H1 (cell line): ENCODE measurements around the gene ALDH1A2. TPM values are rescaled to one million over a fixed set of nuclear protein-coding genes. Genes with fewer than 3 reads are reported as not detected.

ENCODE experiments used
- CTCF ChIA-PET: fragments of 300-600 bp; sonication (Branson Sonifier 250); formaldehyde crosslinking; loops from one replicate; lab custom pipeline; 2021; ENCODE audit not compliant: partially characterized antibody; lab: Charles Lee
- POLR2A ChIA-PET: fragments of 300-600 bp; sonication (Branson Sonifier 250); formaldehyde crosslinking; loops from one replicate; lab custom pipeline; 2021; ENCODE audit warnings: inconsistent platforms; ENCODE audit not compliant: partially characterized antibody; lab: Charles Lee
- DNase-seq, 2 experiments: peaks; one replicate each; pipeline versions ENCODE4 v3.0.0 to v3.0.0-alpha.2; 2010 to 2022; ENCODE audit warnings: low spot score in 2 of 2, low read depth in 1 of 2, mixed read lengths in 1 of 2
- FAIRE-seq: peaks from 2 replicates; lab custom pipeline; 2011; peaks lifted over from hg19 to GRCh38; lab: Jason Lieb, UNC
- H2AFZ ChIP-seq: 2 replicates; pipeline ENCODE4 v1.8.1; 2012; ENCODE audit warnings: low read length, inconsistent platforms
- H2AK5ac ChIP-seq: 2 replicates; pipeline ENCODE4 v1.6.1; 2013; ENCODE audit warnings: low read depth, low read length
- H2BK120ac ChIP-seq: replicated peaks from 2 replicates; pipeline ENCODE3; 2013; ENCODE audit warnings: low read depth, low read length, inconsistent platforms
- H2BK12ac ChIP-seq: 2 replicates; pipeline ENCODE4 v1.6.1; 2013; ENCODE audit warnings: low read depth, low read length
- H2BK15ac ChIP-seq: 2 replicates; pipeline ENCODE4 v1.6.1; 2013; ENCODE audit warnings: low read length
- H2BK20ac ChIP-seq: 2 replicates; pipeline ENCODE4 v1.6.1; 2013; ENCODE audit warnings: low read length
- H2BK5ac ChIP-seq: 2 replicates; pipeline ENCODE4 v1.6.1; 2013; ENCODE audit warnings: low read depth, low read length
- H3K14ac ChIP-seq: 2 replicates; pipeline ENCODE4 v1.6.1; 2013; ENCODE audit warnings: inconsistent platforms; ENCODE audit not compliant: insufficient read length
- H3K18ac ChIP-seq: 2 replicates; pipeline ENCODE4 v1.6.1; 2013; ENCODE audit warnings: low read length; ENCODE audit errors: extremely low read depth
- H3K23ac ChIP-seq: 2 replicates; pipeline ENCODE4 v1.6.1; 2013; ENCODE audit warnings: inconsistent platforms; ENCODE audit not compliant: insufficient read length
- H3K23me2 ChIP-seq: 2 replicates; pipeline ENCODE4 v1.6.1; 2013; ENCODE audit warnings: low read depth, low read length
- H3K27ac ChIP-seq: 2 replicates; pipeline ENCODE4 v1.6.1; 2011; ENCODE audit warnings: low read depth, low read length, inconsistent platforms
- H3K27me3 ChIP-seq, 4 experiments: replicated peaks in 1 of 4; 1 replicate in 1 of 4; 2 replicates in 3 of 4; pipeline versions ENCODE4 v1.6.1 to v1.8.1; 2011 to 2013; ENCODE audit warnings: low read length in 3 of 4, mild to moderate bottlenecking in 3 of 4, inconsistent platforms in 2 of 4, mixed read lengths in 2 of 4, moderate library complexity in 1 of 4; ENCODE audit not compliant: control insufficient read depth in 3 of 4, insufficient read depth in 3 of 4; ENCODE audit errors: extremely low read depth in 1 of 4
- H3K36me3 ChIP-seq, 4 experiments: 2 replicates each; pipeline versions ENCODE4 v1.6.1 to v1.8.1; 2011 to 2013; ENCODE audit warnings: mild to moderate bottlenecking in 4 of 4, low read length in 3 of 4, moderate library complexity in 2 of 4, control low read depth in 1 of 4, inconsistent platforms in 1 of 4; ENCODE audit not compliant: insufficient read depth in 4 of 4, control insufficient read depth in 2 of 4
- H3K4ac ChIP-seq: replicated peaks from 2 replicates; pipeline ENCODE3; 2013; ENCODE audit warnings: low read length, low read depth, mixed read lengths, inconsistent platforms; ENCODE audit not compliant: insufficient read length
- H3K4me1 ChIP-seq, 4 experiments: replicated peaks in 1 of 4; 1 replicate in 1 of 4; 2 replicates in 3 of 4; pipeline versions ENCODE4 v1.6.1 to v1.8.1; 2011 to 2013; ENCODE audit warnings: low read length in 3 of 4, inconsistent platforms in 2 of 4, mixed read lengths in 1 of 4; ENCODE audit not compliant: insufficient read depth in 4 of 4, control insufficient read depth in 3 of 4
- H3K4me2 ChIP-seq, 2 experiments: 2 replicates each; pipeline versions ENCODE4 v1.6.1 to v1.8.1; 2011 to 2013; ENCODE audit warnings: low read depth in 2 of 2, low read length in 2 of 2, control low read depth in 1 of 2, inconsistent platforms in 1 of 2, mild to moderate bottlenecking in 1 of 2; ENCODE audit not compliant: insufficient read depth in 1 of 2
- H3K4me3 ChIP-seq, 4 experiments: fragments of 200-600, 300-600 bp in 1 of 4; sonication (generic), shearing (Covaris generic), sonication (Bioruptor Twin) in 1 of 4; 2 replicates each; pipeline versions ENCODE4 v1.5.1 to v1.8.1; 2011 to 2016; ENCODE audit warnings: low read length in 4 of 4, low read depth in 3 of 4, control low read depth in 2 of 4, inconsistent platforms in 2 of 4, mild to moderate bottlenecking in 2 of 4, mixed read lengths in 1 of 4, moderate library complexity in 1 of 4; ENCODE audit not compliant: insufficient read depth in 2 of 4; ENCODE audit errors: extremely low read depth in 1 of 4
- H3K56ac ChIP-seq: replicated peaks from 2 replicates; pipeline ENCODE3; 2013; ENCODE audit warnings: low read depth, mild to moderate bottlenecking, mixed read lengths, low read length, inconsistent platforms; ENCODE audit not compliant: insufficient read length
- H3K79me1 ChIP-seq: 2 replicates; pipeline ENCODE4 v1.6.1; 2013; ENCODE audit warnings: low read depth, low read length, control low read depth
- H3K79me2 ChIP-seq, 2 experiments: 2 replicates each; pipeline versions ENCODE4 v1.6.1 to v1.8.1; 2012 to 2013; ENCODE audit warnings: low read length in 2 of 2, mild to moderate bottlenecking in 2 of 2, inconsistent platforms in 1 of 2; ENCODE audit not compliant: insufficient read depth in 2 of 2, control insufficient read depth in 1 of 2
- H3K9ac ChIP-seq, 4 experiments: replicated peaks in 1 of 4; 1 replicate in 1 of 4; 2 replicates in 3 of 4; pipeline versions ENCODE4 v1.6.1 to v1.8.1; 2011 to 2013; ENCODE audit warnings: low read depth in 3 of 4, low read length in 3 of 4, control low read depth in 2 of 4, mild to moderate bottlenecking in 2 of 4, moderate library complexity in 2 of 4, inconsistent platforms in 1 of 4; ENCODE audit errors: extremely low read depth in 1 of 4
- H3K9me3 ChIP-seq, 2 experiments: 2 replicates each; pipeline versions ENCODE4 v1.6.1 to v1.8.1; 2012 to 2013; ENCODE audit warnings: mild to moderate bottlenecking in 2 of 2, moderate library complexity in 2 of 2, control low read depth in 1 of 2, inconsistent platforms in 1 of 2, low read depth in 1 of 2, low read length in 1 of 2, mixed read lengths in 1 of 2; ENCODE audit not compliant: insufficient read depth in 2 of 2
- H4K20me1 ChIP-seq, 2 experiments: replicated peaks in 1 of 2; 2 replicates each; pipeline versions ENCODE3 to v1.8.1; 2011 to 2013; ENCODE audit warnings: inconsistent platforms in 2 of 2, low read length in 2 of 2, mild to moderate bottlenecking in 1 of 2; ENCODE audit not compliant: insufficient read depth in 2 of 2, control insufficient read depth in 1 of 2
- H4K5ac ChIP-seq: 2 replicates; pipeline ENCODE4 v1.6.1; 2013; ENCODE audit warnings: low read length, low read depth, mixed read lengths, inconsistent platforms; ENCODE audit not compliant: insufficient read length
- H4K8ac ChIP-seq: 2 replicates; pipeline ENCODE4 v1.8.0; 2013; ENCODE audit warnings: mild to moderate bottlenecking, moderate library complexity, low read length, inconsistent platforms; ENCODE audit not compliant: insufficient read depth; ENCODE audit errors: extremely low read depth
- H4K91ac ChIP-seq: replicated peaks from 2 replicates; pipeline ENCODE3; 2013; ENCODE audit warnings: low read length, mixed read lengths, inconsistent platforms; ENCODE audit not compliant: insufficient read length
- ASH2L ChIP-seq: fragments of 200-600, 300-600 bp; sonication (generic); IDR thresholded peaks from one replicate; pipeline ENCODE4 v1.7.1; 2017; ENCODE audit warnings: low read length
- EZH2 ChIP-seq: fragments of 200-600 bp; sonication (generic); IDR thresholded peaks from 2 replicates; pipeline ENCODE4 v1.7.1; 2012; ENCODE audit warnings: low read depth, mild to moderate bottlenecking, moderate library complexity, low read length, inconsistent platforms; ENCODE audit not compliant: severe bottlenecking
- NRF1 ChIP-seq: IDR thresholded peaks from 2 replicates; pipeline ENCODE4 v1.6.1; 2011; ENCODE audit warnings: mild to moderate bottlenecking, low read depth, low read length, improper control_type of control experiment
- POU5F1 ChIP-seq: IDR thresholded peaks from 2 replicates; pipeline ENCODE4 v1.6.1; 2011; ENCODE audit warnings: low read depth, mild to moderate bottlenecking, low read length, moderate library complexity
- RNF2 ChIP-seq: fragments of 200-900, 300-1000 bp; sonication (generic); IDR thresholded peaks from 2 replicates; pipeline ENCODE4 v1.7.1; 2016; ENCODE audit warnings: borderline replicate concordance, low read depth, mild to moderate bottlenecking, antibody characterized with exemption, low read length; ENCODE audit not compliant: poor library complexity, severe bottlenecking; ENCODE audit errors: missing control alignments
- SP4 ChIP-seq: IDR thresholded peaks from 2 replicates; pipeline ENCODE4 v1.6.1; 2012; ENCODE audit warnings: low read length, inconsistent platforms
- SUZ12 ChIP-seq: fragments of 200-600 bp; sonication (generic); IDR thresholded peaks from 2 replicates; pipeline ENCODE4 v1.6.1; 2012; ENCODE audit warnings: mild to moderate bottlenecking, inconsistent platforms, low read length, moderate library complexity, mixed read lengths
- TEAD4 ChIP-seq: IDR thresholded peaks from 2 replicates; pipeline ENCODE4 v1.6.1; 2012; ENCODE audit warnings: low read depth, low read length, inconsistent platforms, mixed read lengths
- ZNF274 ChIP-seq: IDR thresholded peaks from 2 replicates; pipeline ENCODE4 v1.7.0; 2012; ENCODE audit warnings: low read length, borderline replicate concordance; ENCODE audit errors: extremely low read depth
- WGBS, 2 experiments: shearing (Covaris generic) in 1 of 2; methylation state at CpG; one replicate each; pipeline versions ENCODE4 v1.1.6 to v1.1.7; 2013 to 2015; ENCODE audit warnings: low lambda C conversion rate in 2 of 2, mixed read lengths in 2 of 2, inconsistent platforms in 1 of 2, low coverage in 1 of 2, missing lambda C conversion rate in 1 of 2; ENCODE audit not compliant: insufficient replicate concordance in 2 of 2, insufficient coverage in 1 of 2, insufficient read length in 1 of 2; ENCODE audit errors: extremely low coverage in 1 of 2, missing lambda C conversion rate in 1 of 2; 5-methylcytosine and 5-hydroxymethylcytosine counted together
- polyA plus RNA-seq, 7 experiments: library from polyadenylated mRNA; depleted of rRNA in 3 of 7; stranded (reverse) in 5 of 7; unstranded in 2 of 7; fragments of >200 nt in 5 of 7; fragments of 200-250 nt in 2 of 7; gene quantifications; 1 replicate in 5 of 7; 2 replicates in 1 of 7; 4 replicates in 1 of 7; pipeline versions ENCODE4 v1.2.1 to v1.2.3, GENCODE V29; 2011 to 2013; ENCODE audit warnings: missing spikeins in 2 of 7, mixed read lengths in 2 of 7
- total RNA-seq: library from RNA; stranded (reverse); fragmentation: NEBNext Ultra II Directional; extraction: Animal tissue kit (Norgen Biotek cat#: 25700); gene quantifications from 2 replicates; pipeline ENCODE4 v1.2.1, GENCODE V29; 2021

Gene ALDH1A2
- total and polyA plus RNA-seq, 2 of the 8 experiments (the other 6 are each of a cell fraction or from before 2014, with no cell fraction given), result 0.06 to 0.24 TPM

GRCh38 chr15:57948351-57949289 lies 116.9 kb downstream of the ALDH1A2 start:
- Histone ChIP-seq H3K9ac (no peak overlapping the region), H3K27ac (no peak overlapping the region), H3K4me2 (no peak overlapping the region), H2BK20ac (no peak overlapping the region), H3K27me3 (no peaks in the 10 kb centered on the region), H3K23me2 (peaks cover 3% of the 10 kb centered on the region; the same call in 1 of the 2 replicates), H4K5ac (no peak overlapping the region), H2BK120ac (no peak overlapping the region), H3K79me1 (no peaks in the 10 kb centered on the region), H3K18ac (no peak overlapping the region), H2AK5ac (no peak overlapping the region), H2BK12ac (no peak overlapping the region), H3K56ac (no peak overlapping the region), H4K20me1 (peaks cover 0 to 1% of the 10 kb centered on the region in 2 experiments), H4K8ac (no peak overlapping the region), H2BK5ac (no peak overlapping the region), H4K91ac (no peak overlapping the region), H3K4me3 (no peak overlapping the region), H3K79me2 (no peaks in the 10 kb centered on the region), H3K4ac (no peak overlapping the region), H3K23ac (no peak overlapping the region), H2AFZ (no peak overlapping the region), H2BK15ac (no peak overlapping the region), H3K14ac (no peak overlapping the region), H3K9me3 (no peaks in the 10 kb centered on the region), H3K4me1 (no peaks in the 10 kb centered on the region), H3K36me3 (no peaks in the 10 kb centered on the region)
- no peak for TF ChIP-seq SUZ12
- no peak for TF ChIP-seq SP4
- no peak for TF ChIP-seq ZNF274
- no peak for TF ChIP-seq EZH2
- TF ChIP-seq POU5F1, result no peak
- TF ChIP-seq ASH2L, result no peak
- TF ChIP-seq NRF1, result no peak
- no peak for TF ChIP-seq RNF2
- no peak for TF ChIP-seq TEAD4
- ChIA-PET POLR2A (no interaction called here), CTCF (interaction anchor here (0.6 to 1.2 kb wide), 8 partner anchors 10 to 600 kb away, joined by 3 to 4 read pairs (median 3); no protein-coding TSS in a partner anchor)
- FAIRE-seq (no peak), DNase-seq (no peak)
- WGBS, 2 experiments, result 89% methylated on average over 9 of the region's 9 CpGs; no CpG with 5 or more reads in 1 of the 2 experiments
